GM21529 (cell line): Measurements from ENCODE around the gene TINAG.

Experiments used
- ATAC-seq: cut with Tn5 transposase; IDR thresholded peaks from one replicate; pipeline ENCODE4 v1.9.1; 2021; ENCODE audit not compliant: unreplicated experiment

The TINAG gene

GRCh38 chr6:54419885-54420284 lies 111.6 kb downstream of the TINAG start:
- no peak for ATAC-seq

DNA sequence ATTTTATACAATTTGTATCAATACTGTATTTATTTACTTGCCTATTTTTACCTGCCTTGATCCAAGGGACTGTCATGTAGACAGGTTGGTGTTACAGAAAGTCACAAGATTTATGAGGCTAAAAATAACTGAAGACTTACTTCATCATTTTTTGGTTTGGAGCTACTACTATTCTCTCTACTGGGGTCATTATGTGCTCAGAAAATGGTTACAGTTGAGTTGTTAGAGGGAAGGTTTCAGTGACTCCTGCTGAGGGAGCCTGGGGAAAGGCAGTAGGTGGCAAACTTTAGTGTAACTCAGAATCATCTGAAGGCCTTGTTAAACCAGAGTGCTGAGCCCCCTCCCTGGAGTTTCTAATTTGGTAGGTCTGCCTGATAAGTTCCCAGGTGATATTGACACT lies 118.8 kb downstream of the TINAG start:
- ATAC-seq = no peak

- ATAC-seq = no peak
Measured at GRCh38 chr6:54427396-54427937, 119.2 kb downstream of the TINAG start.

- peak; percentile 78 for ATAC-seq
Measured at GRCh38 chr6:54428431-54428830, 120.2 kb downstream of the TINAG start.

DNA sequence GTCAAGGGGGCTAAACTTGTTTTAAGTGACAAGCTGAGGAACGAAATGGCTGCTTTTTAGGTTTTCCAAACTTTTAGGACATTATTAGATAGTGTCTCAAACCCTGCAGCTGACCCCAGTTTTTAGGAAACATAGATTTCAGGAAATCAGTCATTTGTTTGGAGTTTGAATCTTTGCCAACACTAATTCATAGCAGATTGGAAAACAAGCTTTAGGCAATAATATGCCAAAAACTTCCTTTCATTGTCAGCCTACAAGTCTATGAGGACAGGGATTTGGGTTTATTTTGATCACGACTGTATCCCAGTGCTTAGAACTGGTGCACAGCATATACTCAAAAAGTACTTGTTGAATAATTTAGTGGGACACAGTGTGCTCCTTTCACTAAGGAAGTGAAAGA lies 123.2 kb downstream of the TINAG start:
- no peak for ATAC-seq
